Measurements from ENCODE around the gene CLINT1. TPM values are rescaled to one million over a fixed set of nuclear protein-coding genes. Genes with fewer than 3 reads are reported as not detected.

The CLINT1 gene
- total RNA-seq, 1 donor from 2014 or later = 105 TPM

- CTCF ChIA-PET = no interaction called here
- ATAC-seq (ENCODE audit: low read depth) (no peak), DNase-seq (no peak)
- no peak overlapping the region for H3K4me3 Mint-ChIP-seq
- intact Hi-C loops (cut with micrococcal nuclease) = loop anchor here (5.0 kb wide), 1 partner anchor 36 kb away; the partner anchor contains the start of gene CLINT1
- no peaks in the 10 kb centered on the region for H3K9me3 Mint-ChIP-seq
- H3K27ac Mint-ChIP-seq = peak overlapping the region; percentile 26
- H3K36me3 Mint-ChIP-seq (ENCODE audit: low read depth) = peaks cover 21% of the 10 kb centered on the region
- H3K4me1 Mint-ChIP-seq = peaks cover 30% of the 10 kb centered on the region
- no peak for TF ChIP-seq CTCF (IDR thresholded peaks at IDR 0.05)
- H3K27me3 Mint-ChIP-seq = no peaks in the 10 kb centered on the region
- POLR2A ChIA-PET = no interaction called here
Observed at GRCh38 chr5:157821405-157821804, 37.5 kb downstream of the CLINT1 start.

GRCh38 chr5:157820593-157821252 lies 38.2 kb downstream of the CLINT1 start:
- ChIA-PET CTCF (interaction anchor here (1.0 to 4.4 kb wide), 7 partner anchors 9 to 1312 kb away, joined by 3 to 81 read pairs (median 10); no protein-coding TSS in a partner anchor), POLR2A (no interaction called here)
- ATAC-seq (ENCODE audit: low read depth) = no peak
- Mint-ChIP-seq H3K27me3 (no peaks in the 10 kb centered on the region), H3K9me3 (no peaks in the 10 kb centered on the region), H3K36me3 (ENCODE audit: low read depth) (peaks cover 24% of the 10 kb centered on the region), H3K4me3 (no peak overlapping the region), H3K4me1 (peaks cover 25% of the 10 kb centered on the region), H3K27ac (peak overlapping the region; percentile 12)
- intact Hi-C loops (cut with micrococcal nuclease) = loop anchor here (1.0 to 5.0 kb wide), 5 partner anchors 37 to 1313 kb away; partner anchors contain the start of gene CLINT1
- TF ChIP-seq CTCF (IDR thresholded peaks at IDR 0.05) = no peak
- DNase-seq = no peak

- Mint-ChIP-seq H3K27me3 (no peaks in the 10 kb centered on the region), H3K27ac (peak overlapping the region; percentile 9), H3K36me3 (ENCODE audit: low read depth) (peaks cover 30% of the 10 kb centered on the region), H3K4me3 (no peak overlapping the region), H3K9me3 (no peaks in the 10 kb centered on the region), H3K4me1 (peaks cover 22% of the 10 kb centered on the region)
- CTCF ChIA-PET = interaction anchor here (0.5 to 4.4 kb wide), 10 partner anchors 8 to 1313 kb away, joined by 3 to 81 read pairs (median 4); no protein-coding TSS in a partner anchor
- ATAC-seq (ENCODE audit: low read depth) (no peak), DNase-seq (no peak)
- no peak for TF ChIP-seq CTCF (IDR thresholded peaks at IDR 0.05)
- POLR2A ChIA-PET = interaction anchor here (0.7 to 0.8 kb wide), 2 partner anchors 708 to 1287 kb away, joined by 3 read pairs; no protein-coding TSS in a partner anchor
- intact Hi-C loops (cut with micrococcal nuclease) = loop anchor here (1.0 to 10.0 kb wide), 7 partner anchors 38 to 1314 kb away; partner anchors contain the start of gene CLINT1
Observed at GRCh38 chr5:157819502-157820115, 39.3 kb downstream of the CLINT1 start.

- intact Hi-C loops (cut with micrococcal nuclease) = loop anchor here (5.0 to 10.0 kb wide), 2 partner anchors 256 to 359 kb away; no protein-coding TSS in a partner anchor
- DNase-seq (no peak), ATAC-seq (ENCODE audit: low read depth) (no peak)
- H3K4me1 Mint-ChIP-seq = peaks cover 22% of the 10 kb centered on the region
- no peaks in the 10 kb centered on the region for H3K27me3 Mint-ChIP-seq
- H3K27ac Mint-ChIP-seq = no peak overlapping the region
- H3K4me3 Mint-ChIP-seq = no peak overlapping the region
- no peaks in the 10 kb centered on the region for H3K9me3 Mint-ChIP-seq
- no peak for TF ChIP-seq CTCF (IDR thresholded peaks at IDR 0.05)
- ChIA-PET POLR2A (interaction anchor here (0.6 to 1.1 kb wide), 2 partner anchors 47 to 1758 kb away, joined by 4 to 5 read pairs; no protein-coding TSS in a partner anchor), CTCF (interaction anchor here (0.7 to 4.4 kb wide), 9 partner anchors 9 to 1314 kb away, joined by 3 to 81 read pairs (median 7); no protein-coding TSS in a partner anchor)
- H3K36me3 Mint-ChIP-seq (ENCODE audit: low read depth) = peaks cover 42% of the 10 kb centered on the region
Observed at GRCh38 chr5:157818368-157818767, 40.6 kb downstream of the CLINT1 start.

- Mint-ChIP-seq H3K4me1 (peaks cover 19% of the 10 kb centered on the region), H3K9me3 (no peaks in the 10 kb centered on the region), H3K27me3 (no peaks in the 10 kb centered on the region), H3K4me3 (no peak overlapping the region), H3K27ac (no peak overlapping the region), H3K36me3 (ENCODE audit: low read depth) (peaks cover 46% of the 10 kb centered on the region)
- intact Hi-C loops (cut with micrococcal nuclease) = loop anchor here (5.0 to 10.0 kb wide), 2 partner anchors 257 to 359 kb away; no protein-coding TSS in a partner anchor
- POLR2A ChIA-PET = interaction anchor here (1.1 kb wide), 1 partner anchor 47 kb away, joined by 5 read pairs; no protein-coding TSS in a partner anchor
- CTCF ChIA-PET = interaction anchor here (0.7 to 4.4 kb wide), 15 partner anchors 8 to 1314 kb away, joined by 3 to 81 read pairs (median 6); no protein-coding TSS in a partner anchor
- no peak for TF ChIP-seq CTCF (IDR thresholded peaks at IDR 0.05)
- DNase-seq (no peak), ATAC-seq (ENCODE audit: low read depth) (no peak)
Observed at GRCh38 chr5:157817928-157818327, 41.0 kb downstream of the CLINT1 start.
